H1 (cell line): ENCODE measurements around the gene TXNL4B. TPM values are rescaled to one million over a fixed set of nuclear protein-coding genes. Genes with fewer than 3 reads are reported as not detected.

ENCODE experiments used
- CHD7 ChIP-seq: fragments of 300-600 bp; sonication (generic); IDR thresholded peaks from 2 replicates; pipeline ENCODE4 v1.7.1; 2012; ENCODE audit warnings: low read length, moderate library complexity, mild to moderate bottlenecking, inconsistent platforms; ENCODE audit not compliant: insufficient replicate concordance
- JUN ChIP-seq: IDR thresholded peaks from 2 replicates; pipeline ENCODE4 v1.6.1; 2011; ENCODE audit warnings: low read depth, mild to moderate bottlenecking, improper control_type of control experiment, low read length
- MAFK ChIP-seq: IDR thresholded peaks from 2 replicates; pipeline ENCODE4 v1.6.1; 2012; ENCODE audit warnings: low read depth, mild to moderate bottlenecking, improper control_type of control experiment, low read length
- POLR2AphosphoS5 ChIP-seq: IDR thresholded peaks from 2 replicates; pipeline ENCODE4 v1.6.1; 2011; ENCODE audit warnings: low read depth, low read length
- RXRA ChIP-seq: IDR thresholded peaks from 2 replicates; pipeline ENCODE4 v1.6.1; 2011; ENCODE audit warnings: low read depth, mild to moderate bottlenecking, low read length, moderate library complexity; ENCODE audit not compliant: insufficient read depth
- polyA plus RNA-seq, 7 experiments: library from polyadenylated mRNA; depleted of rRNA in 3 of 7; stranded (reverse) in 5 of 7; unstranded in 2 of 7; fragments of >200 nt in 5 of 7; fragments of 200-250 nt in 2 of 7; gene quantifications; 1 replicate in 5 of 7; 2 replicates in 1 of 7; 4 replicates in 1 of 7; pipeline versions ENCODE4 v1.2.1 to v1.2.3, GENCODE V29; 2011 to 2013; ENCODE audit warnings: missing spikeins in 2 of 7, mixed read lengths in 2 of 7
- total RNA-seq: library from RNA; stranded (reverse); fragmentation: NEBNext Ultra II Directional; extraction: Animal tissue kit (Norgen Biotek cat#: 25700); gene quantifications from 2 replicates; pipeline ENCODE4 v1.2.1, GENCODE V29; 2021
- TF ChIP-seq, protein P1 (sequence below): IDR thresholded peaks from 2 replicates; pipeline ENCODE4 v1.6.1; 2012; ENCODE audit warnings: inconsistent platforms

Gene TXNL4B
- total and polyA plus RNA-seq, 2 of the 8 experiments (the other 6 are each of a cell fraction or from before 2014, with no cell fraction given): 6.7 to 10.6 TPM

DNA sequence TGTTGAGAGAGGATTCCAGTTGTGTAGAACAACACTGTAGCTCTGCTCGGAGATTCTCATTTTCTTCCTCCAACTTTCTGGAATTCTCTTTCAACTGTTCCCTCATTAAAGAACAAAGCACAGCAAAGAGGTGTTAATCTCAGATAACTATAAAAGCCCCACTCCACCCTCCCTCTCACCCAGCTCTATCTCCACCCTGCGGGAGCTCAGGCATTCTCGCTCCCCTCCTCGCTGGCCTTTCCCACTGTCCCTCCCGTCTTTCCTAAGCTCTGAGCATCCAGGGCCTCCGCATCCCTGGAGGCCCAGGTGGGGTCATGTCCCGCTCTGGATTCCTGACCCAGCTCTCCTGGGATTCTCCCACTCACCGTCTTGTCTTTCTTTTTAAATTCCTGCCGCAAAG is 35.3 kb upstream of the TXNL4B start (continued):
- no peak for TF ChIP-seq CHD7
- TF ChIP-seq, protein P1, sequence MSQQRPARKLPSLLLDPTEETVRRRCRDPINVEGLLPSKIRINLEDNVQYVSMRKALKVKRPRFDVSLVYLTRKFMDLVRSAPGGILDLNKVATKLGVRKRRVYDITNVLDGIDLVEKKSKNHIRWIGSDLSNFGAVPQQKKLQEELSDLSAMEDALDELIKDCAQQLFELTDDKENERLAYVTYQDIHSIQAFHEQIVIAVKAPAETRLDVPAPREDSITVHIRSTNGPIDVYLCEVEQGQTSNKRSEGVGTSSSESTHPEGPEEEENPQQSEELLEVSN: no peak
- no peak for TF ChIP-seq RXRA
- TF ChIP-seq MAFK: no peak
- TF ChIP-seq JUN: no peak
- TF ChIP-seq POLR2AphosphoS5: no peak
